ENCODE data around the gene SLC6A18.
A peak's percentile ranks its signal among the peaks of the same experiment; 100 is the strongest.

SLC6A18 gene

DNA sequence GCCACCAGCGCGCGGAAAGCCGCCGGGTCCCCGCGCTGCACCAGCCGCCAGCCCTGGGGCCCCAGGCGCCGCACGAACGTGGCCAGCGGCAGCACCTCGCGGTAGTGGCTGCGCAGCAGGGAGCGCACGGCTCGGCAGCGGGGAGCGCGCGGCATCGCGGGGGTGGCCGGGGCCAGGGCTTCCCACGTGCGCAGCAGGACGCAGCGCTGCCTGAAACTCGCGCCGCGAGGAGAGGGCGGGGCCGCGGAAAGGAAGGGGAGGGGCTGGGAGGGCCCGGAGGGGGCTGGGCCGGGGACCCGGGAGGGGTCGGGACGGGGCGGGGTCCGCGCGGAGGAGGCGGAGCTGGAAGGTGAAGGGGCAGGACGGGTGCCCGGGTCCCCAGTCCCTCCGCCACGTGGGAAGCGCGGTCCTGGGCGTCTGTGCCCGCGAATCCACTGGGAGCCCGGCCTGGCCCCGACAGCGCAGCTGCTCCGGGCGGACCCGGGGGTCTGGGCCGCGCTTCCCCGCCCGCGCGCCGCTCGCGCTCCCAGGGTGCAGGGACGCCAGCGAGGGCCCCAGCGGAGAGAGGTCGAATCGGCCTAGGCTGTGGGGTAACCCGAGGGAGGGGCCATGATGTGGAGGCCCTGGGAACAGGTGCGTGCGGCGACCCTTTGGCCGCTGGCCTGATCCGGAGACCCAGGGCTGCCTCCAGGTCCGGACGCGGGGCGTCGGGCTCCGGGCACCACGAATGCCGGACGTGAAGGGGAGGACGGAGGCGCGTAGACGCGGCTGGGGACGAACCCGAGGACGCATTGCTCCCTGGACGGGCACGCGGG is 69.9 kb downstream of the SLC6A18 start, which contains the start of gene TERT:
TSS of gene TERT (minus strand) at position 234 of the 815 bp plus-strand sequence. CDS start at position 155, 79 bp downstream.
- peak; percentile 19 for DNase-seq

GRCh38 chr5:1295650-1296037 is 70.5 kb downstream of the SLC6A18 start:
- DNase-seq, result peak; percentile 3
